Femur (tissue), 1 donor: Measurements from ENCODE around the gene NFASC.

Source experiments
- DNase-seq: peaks from one replicate; pipeline ENCODE4 v3.0.0-alpha.2; 2017

Gene NFASC

DNA sequence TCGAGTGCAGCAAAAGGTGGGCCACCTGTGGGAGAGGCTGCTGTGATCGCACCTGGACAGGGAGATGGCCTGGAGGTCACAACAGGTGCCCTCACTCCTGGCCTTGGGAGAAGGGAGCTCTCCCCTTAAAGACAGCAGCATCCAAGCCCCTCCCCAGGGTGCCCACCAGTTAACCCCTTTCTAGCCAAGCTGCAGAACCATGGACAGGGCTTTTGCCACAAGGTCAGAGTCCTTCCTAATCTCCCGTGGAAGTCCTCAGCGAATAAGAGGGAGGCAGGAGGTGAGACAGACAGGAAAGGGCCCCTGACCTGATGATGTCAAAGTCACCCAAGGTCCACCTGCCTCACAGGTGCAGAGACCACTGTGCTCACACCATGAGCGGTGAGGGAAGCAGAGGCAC, 174.1 kb downstream of the NFASC start:
- no peak for DNase-seq

DNA sequence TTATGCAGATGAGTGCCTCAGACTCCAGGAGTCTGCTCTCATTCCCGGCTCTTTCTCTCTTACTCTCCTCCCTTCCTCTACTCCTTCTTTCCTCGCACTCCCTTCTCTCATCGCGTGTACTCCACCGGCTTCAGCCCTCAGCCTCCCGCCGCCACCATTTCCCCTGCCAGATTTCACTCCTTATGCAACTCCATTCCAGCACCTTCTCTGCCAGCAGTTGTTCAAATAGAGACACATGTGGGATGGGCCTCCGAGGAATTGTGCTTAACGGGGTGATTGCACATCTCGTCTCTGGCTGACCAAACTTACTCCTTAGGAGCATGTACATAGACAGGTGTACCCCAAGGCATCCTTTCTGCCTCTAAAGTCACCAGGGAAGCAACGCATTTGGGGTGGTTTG, 174.5 kb downstream of the NFASC start:
- no peak for DNase-seq

DNA sequence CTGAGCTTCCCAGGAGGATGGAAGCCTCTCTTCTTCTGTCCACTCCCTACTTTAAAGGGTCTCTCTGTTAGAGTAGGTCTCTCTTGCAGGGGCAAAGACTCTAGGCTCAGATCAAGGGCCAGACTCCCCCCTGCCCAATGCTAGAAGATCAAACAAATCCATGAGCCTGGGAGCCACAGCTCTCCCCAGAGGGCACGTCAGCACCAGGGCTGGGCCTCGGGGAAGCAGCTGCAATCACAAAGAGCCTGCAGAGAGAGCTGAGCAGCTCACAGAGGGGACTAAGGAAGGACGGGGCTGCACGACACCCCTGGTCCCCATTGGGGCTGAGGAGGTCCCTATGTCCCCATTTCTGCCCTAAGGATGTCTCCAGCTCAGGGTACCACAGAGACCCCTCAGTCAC, 176.2 kb downstream of the NFASC start:
- no peak for DNase-seq

DNA sequence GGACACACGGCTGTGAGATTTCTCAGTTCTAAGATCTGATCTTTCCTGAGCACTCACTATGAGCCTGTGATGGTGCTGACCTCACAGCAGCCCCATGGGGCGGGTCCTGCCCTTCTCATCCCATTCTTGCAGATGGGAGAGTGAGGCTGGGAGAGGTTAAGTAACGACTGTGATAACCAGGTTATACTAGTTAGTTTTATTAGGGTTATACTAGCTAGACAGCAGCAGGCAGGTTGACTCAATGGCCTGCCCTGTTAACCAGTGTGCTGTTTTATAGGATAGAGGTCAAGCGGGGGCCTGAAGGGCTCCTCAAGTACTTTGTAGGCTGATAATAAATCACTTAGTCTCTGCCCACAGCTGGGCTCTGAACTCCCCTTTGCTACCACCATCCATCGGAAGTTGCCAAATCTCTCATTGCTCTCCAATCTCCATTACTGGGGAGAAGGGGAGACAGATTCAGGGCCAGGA, 177.1 kb downstream of the NFASC start:
- DNase-seq, result no peak

DNA sequence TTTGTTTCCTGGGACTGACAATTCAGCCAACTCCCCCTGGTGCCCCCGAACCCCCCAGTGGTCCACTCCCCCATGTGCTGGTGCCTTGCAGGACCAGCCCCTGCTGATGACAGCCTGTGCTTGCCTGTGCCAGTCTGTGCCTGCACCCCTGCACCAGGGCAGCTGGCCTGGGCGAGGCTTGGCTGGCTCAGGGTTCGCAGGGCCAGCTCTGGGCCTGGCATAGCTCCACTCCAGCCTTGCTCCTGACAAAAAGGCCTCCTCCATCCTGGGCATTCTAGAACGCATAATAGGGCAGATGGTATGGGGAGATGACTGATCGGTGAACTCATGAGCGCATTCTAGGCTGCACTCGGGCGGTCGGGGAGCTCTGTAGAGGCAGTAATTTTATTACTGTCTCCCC, 177.7 kb downstream of the NFASC start:
- DNase-seq, result no peak

DNA sequence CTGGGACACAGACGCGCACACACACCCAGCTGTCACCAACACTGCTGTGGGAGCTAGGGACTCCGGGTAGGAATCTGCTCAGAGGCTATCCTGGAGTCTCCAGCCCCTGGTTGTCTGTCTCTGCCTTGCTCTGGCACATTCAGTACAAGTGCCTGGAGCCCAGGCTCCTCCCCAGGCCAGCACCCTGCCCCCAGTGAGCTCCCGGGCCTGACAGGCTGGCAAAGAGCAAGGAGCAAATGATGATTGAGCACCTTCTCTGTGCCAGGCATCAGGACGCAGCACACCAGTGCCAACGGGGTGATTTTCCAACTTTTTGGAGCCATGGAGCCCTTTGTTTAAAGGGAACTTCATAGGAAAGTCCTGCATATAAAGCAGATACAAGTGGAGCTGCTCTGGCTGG, 178.8 kb downstream of the NFASC start:
- no peak for DNase-seq

DNA sequence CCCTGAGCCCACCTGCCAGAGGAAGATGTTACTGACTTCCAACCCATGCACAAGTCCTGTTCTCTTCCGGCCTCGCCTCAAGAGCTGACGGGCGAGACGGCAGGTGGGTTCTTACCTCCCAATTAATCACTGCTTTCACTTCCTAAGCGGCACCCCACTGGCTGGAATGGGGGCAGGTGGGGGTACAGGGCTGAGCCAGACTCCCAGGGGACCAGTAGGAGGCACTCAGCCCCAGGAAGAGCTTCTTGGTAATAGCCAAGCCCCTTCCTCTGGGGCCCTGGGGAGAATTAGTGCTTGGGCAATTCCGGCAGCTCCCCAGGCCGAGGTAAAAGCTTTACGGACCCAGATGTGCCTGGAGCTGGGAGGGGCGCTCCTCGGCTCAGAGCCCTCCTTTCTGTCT, 182.0 kb downstream of the NFASC start:
- no peak for DNase-seq

DNA sequence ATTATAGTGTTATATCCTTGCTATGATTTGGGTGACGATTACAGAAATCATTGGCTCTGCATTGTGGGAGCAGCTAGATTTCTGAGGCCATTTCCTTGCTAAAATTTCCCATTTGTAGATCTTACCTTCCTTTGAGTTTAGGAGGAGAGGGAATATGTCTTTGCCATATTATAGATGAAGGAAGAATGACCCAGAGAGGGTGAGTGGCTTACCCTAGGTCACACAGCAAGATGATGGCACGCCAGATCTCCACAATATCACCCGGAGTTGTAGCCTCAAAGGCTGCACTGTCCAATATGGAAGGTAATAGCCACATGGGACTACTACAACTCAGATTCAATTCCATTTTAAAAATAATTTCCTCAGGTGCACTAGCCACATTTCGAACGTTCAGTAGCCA, 182.6 kb downstream of the NFASC start:
- no peak for DNase-seq

DNA sequence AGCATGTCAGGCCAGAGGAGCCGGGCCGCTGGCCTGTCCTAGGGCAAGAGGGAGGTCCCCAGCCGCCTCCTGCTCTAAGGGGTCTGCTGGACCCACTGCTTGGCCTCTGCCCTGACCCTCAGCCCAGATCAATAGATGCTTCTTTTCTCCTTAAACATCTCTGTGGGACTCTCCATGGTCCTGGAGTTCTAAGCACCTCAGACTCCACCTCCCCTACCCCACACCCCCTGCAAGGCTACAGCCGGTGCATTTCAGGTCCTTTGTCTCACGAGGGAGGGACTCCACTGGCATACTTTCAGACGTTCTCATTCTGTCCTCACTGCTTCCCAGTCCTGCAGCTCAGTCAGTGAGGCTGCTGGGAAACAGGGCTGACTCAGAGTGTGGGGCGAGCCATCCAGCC, 183.4 kb downstream of the NFASC start:
- no peak for DNase-seq

DNA sequence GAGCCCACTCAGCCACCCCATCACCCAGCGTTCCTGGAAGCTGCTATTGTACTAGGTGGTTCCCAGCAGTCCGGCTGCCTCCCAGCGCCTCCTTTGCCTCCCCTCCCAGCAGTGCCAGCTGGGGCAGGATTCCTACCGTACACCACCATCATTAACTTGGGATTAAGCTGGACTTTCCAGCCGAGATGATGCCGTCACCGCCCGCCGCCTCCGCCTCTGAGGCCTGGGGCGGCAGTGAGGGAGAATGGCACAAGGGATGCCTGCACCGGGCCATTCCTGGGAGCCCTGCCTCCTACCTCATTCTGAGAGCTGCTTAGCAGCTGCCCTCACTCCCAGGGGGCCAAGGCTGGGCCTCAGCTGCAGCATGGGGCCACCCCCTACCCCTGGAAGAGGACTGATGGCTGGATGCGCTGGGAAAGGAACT, 185.5 kb downstream of the NFASC start:
- no peak for DNase-seq

DNA sequence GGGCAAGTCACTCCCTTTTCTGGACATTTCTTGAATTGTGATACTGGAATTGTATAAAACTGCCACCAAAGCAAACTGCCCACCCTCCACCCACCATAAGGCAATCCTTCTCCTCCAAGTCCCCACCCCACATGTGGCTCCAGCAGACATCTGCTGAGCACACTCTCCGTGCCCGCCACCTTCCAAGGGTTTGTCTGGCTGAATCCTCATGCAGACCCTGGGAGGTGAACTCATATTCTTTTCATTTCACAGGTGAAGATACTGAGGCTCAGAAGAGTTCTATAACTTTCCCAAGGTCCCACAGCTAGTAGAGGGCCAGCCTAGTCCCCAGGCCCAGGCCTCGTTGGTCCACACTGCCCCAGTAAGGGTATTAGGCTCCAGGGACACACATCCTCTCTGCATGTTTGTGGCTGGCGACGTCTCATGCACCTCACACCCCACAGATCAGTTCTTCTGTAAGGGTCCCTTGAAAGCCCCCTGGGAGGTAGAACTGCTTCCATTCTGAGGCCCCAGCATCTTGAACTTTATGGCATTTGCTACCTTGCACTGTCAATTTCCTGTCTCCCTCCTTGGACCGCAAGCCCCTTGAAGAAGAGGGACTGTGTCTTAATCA, 186.4 kb downstream of the NFASC start:
- no peak for DNase-seq

DNA sequence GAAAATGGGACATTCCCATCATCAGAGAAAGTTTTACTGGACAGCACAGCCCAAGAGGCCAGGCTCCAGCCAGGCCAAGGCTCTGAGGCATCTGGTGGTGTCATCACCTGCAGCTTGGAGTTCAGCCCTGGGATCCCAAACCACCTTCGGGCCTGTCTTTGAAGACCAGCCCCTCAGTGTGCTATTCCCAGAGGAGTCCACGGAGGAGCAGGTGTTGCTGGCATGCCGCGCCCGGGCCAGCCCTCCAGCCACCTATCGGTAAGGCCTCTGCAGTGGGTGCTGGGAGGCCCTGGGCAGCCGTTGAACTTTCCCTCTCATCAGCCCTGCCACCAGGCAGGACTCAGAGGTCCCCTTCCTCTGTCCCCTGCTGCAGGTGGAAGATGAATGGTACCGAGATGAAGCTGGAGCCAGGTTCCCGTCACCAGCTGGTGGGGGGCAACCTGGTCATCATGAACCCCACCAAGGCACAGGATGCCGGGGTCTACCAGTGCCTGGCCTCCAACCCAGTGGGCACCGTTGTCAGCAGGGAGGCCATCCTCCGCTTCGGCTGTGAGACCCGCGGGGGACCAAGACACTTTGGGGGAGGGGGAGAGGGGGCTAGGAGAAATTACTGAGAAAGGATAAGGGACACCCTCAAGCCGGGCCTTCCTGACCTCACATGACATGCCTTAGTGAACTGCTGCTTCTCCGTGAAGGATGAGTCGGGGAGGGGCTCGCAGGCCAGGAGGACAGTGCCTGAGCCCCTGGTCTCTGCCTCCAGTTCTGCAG, 187.3 kb downstream of the NFASC start:
- DNase-seq, result no peak

DNA sequence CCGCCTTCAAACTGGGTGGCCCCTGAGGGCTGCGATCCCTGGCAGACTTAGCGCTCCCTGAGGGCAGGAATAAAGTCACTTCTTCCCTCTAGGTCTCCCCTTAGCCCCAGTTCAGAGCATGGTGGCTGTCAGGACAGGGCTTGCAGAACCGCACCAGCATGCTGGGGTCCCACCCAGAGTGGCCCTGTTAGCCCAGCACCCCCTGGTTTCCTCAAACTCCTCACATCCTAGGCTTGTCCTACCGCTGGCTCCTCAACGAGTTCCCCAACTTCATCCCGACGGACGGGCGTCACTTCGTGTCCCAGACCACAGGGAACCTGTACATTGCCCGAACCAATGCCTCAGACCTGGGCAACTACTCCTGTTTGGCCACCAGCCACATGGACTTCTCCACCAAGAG, 188.2 kb downstream of the NFASC start:
- no peak for DNase-seq

DNA sequence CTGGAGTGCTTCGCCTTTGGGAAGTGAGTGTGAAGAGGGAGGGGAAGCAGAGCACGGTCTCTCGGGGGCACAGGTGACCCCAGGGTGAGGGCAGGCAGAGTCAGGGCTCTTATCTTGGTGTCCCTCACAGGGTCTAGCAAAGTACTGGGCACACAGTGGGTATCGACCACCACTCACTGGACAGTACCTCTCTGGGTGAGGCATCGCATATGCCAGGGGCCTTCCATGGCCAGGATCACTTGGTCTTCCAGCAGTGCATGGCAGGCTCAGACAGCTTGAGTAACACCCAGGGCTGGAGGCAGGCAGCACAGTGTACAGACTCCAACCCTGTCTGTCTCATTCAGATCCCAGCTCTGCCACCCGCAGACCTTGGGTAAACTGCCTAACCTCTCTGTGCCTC, 189.0 kb downstream of the NFASC start:
- DNase-seq, result no peak

DNA sequence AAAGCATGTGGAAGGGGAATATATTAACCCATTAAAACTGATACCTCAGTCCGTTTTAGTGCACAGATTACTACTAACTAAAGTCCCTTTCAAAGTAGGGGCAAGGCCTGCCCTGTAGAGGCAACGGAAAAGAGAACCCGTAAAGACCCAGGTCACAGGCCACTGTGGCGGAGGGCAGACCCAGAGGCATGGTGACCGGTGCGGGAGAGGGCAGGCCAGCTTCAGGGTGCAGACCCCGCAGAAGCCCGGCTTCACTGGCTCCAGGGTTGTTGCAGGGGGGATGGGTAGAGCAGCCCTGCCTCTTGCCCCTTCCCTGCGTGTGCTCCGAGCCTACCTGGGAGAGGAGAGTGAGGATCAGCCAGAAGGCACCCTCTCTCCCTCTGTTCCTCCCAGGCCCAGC, 190.1 kb downstream of the NFASC start:
- no peak for DNase-seq

DNA sequence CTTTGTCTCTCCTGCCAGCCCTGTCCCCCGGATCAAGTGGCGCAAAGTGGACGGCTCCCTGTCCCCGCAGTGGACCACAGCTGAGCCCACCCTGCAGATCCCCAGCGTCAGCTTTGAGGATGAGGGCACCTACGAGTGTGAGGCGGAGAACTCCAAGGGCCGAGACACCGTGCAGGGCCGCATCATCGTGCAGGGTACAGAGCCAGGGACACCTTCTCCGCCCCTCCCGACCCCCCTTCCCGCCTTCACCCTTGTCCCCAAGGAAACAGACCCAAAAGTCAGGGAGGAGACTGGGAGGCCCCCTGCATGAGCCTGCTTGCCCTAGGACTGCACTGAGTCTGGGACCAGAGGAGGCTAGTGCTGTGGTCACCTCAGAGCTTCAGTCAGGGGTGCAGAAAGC, 190.6 kb downstream of the NFASC start:
- no peak for DNase-seq

DNA sequence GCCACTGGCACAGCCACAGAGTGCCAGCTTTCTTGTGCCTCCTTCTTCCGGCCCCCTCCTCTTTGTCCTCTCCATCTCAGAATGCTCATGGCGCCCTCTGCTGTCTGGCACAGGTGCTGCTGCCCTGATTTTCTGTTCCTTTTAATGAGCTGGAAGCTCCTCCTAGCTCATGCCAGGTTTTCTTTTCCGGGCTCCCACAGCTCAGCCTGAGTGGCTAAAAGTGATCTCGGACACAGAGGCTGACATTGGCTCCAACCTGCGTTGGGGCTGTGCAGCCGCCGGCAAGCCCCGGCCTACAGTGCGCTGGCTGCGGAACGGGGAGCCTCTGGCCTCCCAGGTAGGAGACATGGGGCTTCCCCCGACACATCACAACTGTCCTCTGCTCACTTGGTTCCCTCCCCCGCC, 191.0 kb downstream of the NFASC start:
- peak; percentile 87 for DNase-seq

DNA sequence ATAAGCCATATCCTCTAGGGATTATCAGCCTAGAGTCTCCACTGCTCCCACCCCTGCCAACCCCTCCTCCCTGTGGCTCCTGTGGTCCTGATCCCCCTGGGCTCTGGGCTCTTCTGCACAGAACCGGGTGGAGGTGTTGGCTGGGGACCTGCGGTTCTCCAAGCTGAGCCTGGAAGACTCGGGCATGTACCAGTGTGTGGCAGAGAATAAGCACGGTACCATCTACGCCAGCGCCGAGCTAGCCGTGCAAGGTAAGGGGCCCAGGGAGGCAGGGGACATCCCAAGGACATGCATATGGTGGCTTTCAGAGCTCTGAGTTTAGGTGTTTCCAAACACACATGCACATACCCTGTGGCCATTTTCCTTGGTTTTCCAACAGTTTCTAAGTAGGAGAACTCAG, 191.7 kb downstream of the NFASC start:
- DNase-seq, result no peak

DNA sequence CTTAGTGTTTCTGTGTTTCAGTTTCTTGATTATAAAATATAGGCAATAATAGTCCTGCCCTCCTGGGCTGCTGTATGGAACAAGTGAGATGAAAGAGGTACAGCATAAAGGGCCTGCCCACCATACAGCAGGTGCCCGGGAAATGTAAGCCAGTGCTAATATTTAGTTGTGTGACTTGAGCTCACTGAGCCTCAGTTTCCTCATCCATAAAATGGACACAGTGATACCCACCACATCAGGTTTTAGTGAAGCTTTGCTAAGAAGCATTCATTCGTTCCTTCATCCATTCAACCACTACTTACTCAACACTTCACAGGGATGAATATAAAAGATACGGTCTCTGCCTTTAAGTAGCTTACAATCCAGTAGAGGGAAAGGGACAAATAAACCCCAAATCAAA, 192.2 kb downstream of the NFASC start:
- DNase-seq, result no peak

DNA sequence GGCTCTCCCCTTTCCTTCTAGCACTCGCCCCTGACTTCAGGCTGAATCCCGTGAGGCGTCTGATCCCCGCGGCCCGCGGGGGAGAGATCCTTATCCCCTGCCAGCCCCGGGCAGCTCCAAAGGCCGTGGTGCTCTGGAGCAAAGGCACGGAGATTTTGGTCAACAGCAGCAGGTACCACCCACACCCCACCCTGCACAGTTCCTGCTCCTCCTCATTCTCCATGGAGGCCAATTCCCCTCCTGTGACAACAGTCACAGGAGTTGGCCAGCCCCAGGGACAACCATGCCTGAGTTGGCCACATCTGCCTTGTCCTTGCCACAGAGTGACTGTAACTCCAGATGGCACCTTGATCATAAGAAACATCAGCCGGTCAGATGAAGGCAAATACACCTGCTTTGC, 193.6 kb downstream of the NFASC start:
- no peak for DNase-seq

DNA sequence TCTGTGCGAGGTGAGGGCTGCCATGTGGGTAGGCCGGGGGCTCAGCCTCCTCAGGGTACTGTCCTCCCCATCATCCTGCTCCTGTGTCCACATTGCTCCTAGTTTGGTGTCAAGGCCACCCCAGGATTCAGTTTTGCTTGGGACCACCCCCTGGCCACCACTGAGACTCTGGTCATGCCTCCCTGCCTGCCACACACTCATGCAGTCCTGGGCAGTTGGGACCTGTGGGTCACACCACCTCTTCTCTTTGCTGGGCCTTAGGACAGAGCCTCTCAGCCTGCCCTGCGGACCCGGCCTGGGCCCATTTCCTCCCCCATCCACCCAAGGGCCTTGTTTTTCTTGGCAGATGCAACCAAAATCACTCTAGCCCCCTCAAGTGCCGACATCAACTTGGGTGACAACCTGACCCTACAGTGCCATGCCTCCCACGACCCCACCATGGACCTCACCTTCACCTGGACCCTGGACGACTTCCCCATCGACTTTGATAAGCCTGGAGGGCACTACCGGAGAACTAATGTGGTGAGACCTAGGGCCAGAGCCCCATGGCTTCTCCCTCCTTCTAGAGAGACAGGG, 194.2 kb downstream of the NFASC start:
- no peak for DNase-seq

DNA sequence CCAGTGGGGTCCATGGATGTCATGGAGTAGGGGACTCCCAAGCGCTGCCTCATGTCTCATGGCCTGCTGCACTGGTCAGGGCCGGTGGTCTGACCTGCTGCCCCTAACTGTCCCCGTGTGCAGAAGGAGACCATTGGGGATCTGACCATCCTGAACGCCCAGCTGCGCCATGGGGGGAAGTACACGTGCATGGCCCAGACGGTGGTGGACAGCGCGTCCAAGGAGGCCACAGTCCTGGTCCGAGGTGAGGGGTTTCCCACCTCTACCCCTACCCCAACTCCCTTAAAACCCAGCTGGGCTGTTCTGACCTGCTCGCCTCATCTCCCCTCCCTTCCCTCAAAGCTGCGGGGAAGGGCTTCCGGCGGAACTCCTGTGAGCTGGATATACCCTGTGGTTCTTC, 195.0 kb downstream of the NFASC start:
- DNase-seq, result no peak

DNA sequence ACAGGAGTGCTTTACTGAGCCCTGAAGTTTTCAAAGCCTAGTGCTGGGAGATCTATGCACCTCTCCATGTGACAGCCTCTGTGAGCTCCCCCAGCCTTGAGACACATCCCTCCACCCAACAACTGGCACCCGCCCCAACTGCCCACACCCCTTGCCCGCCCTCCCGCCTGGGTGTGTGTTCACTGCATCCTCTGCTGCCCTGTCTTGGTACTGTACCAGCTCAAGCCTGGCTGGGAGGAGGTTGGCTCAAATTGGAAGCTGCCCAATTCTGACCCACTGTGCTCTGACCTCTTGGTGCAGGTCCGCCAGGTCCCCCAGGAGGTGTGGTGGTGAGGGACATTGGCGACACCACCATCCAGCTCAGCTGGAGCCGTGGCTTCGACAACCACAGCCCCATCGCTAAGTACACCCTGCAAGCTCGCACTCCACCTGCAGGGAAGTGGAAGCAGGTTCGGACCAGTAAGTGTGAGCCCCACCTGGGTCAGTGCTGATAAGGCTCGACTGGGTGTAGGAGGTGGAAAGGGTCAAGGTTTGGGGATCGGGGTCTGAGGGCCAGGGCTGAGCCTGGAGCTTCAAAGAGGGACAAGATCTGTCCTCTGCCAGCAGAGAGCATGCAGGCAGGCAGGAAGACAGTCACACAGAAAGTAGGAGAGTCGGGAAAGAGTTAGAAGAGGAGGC, 195.6 kb downstream of the NFASC start:
- no peak for DNase-seq

DNA sequence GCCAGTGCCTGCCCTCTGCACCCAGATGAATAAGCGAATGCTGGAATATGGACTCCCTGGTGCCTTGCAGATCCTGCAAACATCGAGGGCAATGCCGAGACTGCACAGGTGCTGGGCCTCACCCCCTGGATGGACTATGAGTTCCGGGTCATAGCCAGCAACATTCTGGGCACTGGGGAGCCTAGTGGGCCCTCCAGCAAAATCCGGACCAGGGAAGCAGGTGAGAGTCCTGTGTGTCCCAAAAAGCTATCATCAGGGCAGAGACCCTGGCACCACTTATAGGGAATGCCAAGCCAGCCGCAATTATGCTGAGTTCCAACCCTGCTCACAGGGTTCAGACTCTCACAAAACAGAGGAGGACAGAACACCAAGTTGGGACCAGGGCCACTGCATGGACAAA, 196.4 kb downstream of the NFASC start:
- DNase-seq, result no peak
